ENCODE measurements around the gene KIF2A. TPM values are rescaled to one million over a fixed set of nuclear protein-coding genes. Genes with fewer than 3 reads are reported as not detected.

The KIF2A gene
- total and polyA plus RNA-seq, 2 of the 8 experiments (the other 6 are each of a cell fraction or from before 2014, with no cell fraction given) = 18.4 to 97.1 TPM

GRCh38 chr5:62314213-62314830 is 8.3 kb downstream of the KIF2A start:
- 94% methylated on average over 1 of the region's 2 CpGs; no CpG with 5 or more reads in 1 of the 2 experiments for WGBS, 2 experiments (ENCODE audit: extremely low coverage in 1 of 2, insufficient coverage in 1 of 2, insufficient read length in 1 of 2, insufficient replicate concordance in 2 of 2, low coverage in 1 of 2, low lambda C conversion rate in 2 of 2, missing lambda C conversion rate in 1 of 2)
- H2BK20ac ChIP-seq (ENCODE audit: low read length) = no peak overlapping the region
- H3K79me1 ChIP-seq (ENCODE audit: low read depth, low read length) = no peaks in the 10 kb centered on the region; the same call in 1 of the 2 replicates
- peaks cover 18 to 19% of the 10 kb centered on the region in 2 experiments for H4K20me1 ChIP-seq (replicated peaks in 1 of 2; ENCODE audit: control insufficient read depth in 1 of 2, insufficient read depth in 2 of 2, low read length in 2 of 2)
- H3K9me3 ChIP-seq (ENCODE audit: insufficient read depth in 2 of 2, low read depth in 1 of 2, low read length in 1 of 2) = no peaks in the 10 kb centered on the region
- H2AK5ac ChIP-seq (ENCODE audit: low read depth, low read length) = no peak overlapping the region
- no peak overlapping the region for H3K4ac ChIP-seq (replicated peaks; ENCODE audit: insufficient read length, low read depth, low read length)
- H3K27ac ChIP-seq (ENCODE audit: low read depth, low read length) = no peak overlapping the region
- H3K14ac ChIP-seq (ENCODE audit: insufficient read length) = no peak overlapping the region
- H3K23me2 ChIP-seq (ENCODE audit: low read depth, low read length) = no peaks in the 10 kb centered on the region
- no peak overlapping the region for H2AFZ ChIP-seq (ENCODE audit: low read length)
- H2BK5ac ChIP-seq (ENCODE audit: low read depth, low read length) = no peak overlapping the region
- peaks cover 31 to 99% of the 10 kb centered on the region in 2 experiments for H3K79me2 ChIP-seq (ENCODE audit: control insufficient read depth in 1 of 2, insufficient read depth in 2 of 2, low read length in 2 of 2)
- H4K8ac ChIP-seq (ENCODE audit: extremely low read depth, insufficient read depth, low read length) = no peak overlapping the region
- no peak overlapping the region for H3K18ac ChIP-seq (ENCODE audit: extremely low read depth, low read length)
- no peak overlapping the region for H3K4me3 ChIP-seq (ENCODE audit: extremely low read depth in 1 of 4, insufficient read depth in 2 of 4, low read depth in 3 of 4, low read length in 4 of 4)
- POLR2A ChIA-PET (ENCODE audit: partially characterized antibody) = interaction anchor here (1.0 to 1.2 kb wide), 2 partner anchors 8 to 37 kb away, joined by 3 to 6 read pairs; partner anchors contain the start of gene KIF2A
- CTCF ChIA-PET (ENCODE audit: partially characterized antibody) = no interaction called here
- H3K56ac ChIP-seq (replicated peaks; ENCODE audit: insufficient read length, low read depth, low read length) = no peak overlapping the region
- H2BK12ac ChIP-seq (ENCODE audit: low read depth, low read length) = no peak overlapping the region
- H3K4me1 ChIP-seq (replicated peaks in 1 of 4; ENCODE audit: control insufficient read depth in 3 of 4, insufficient read depth in 4 of 4, low read length in 3 of 4) = peaks cover 0 to 3% (median 0%) of the 10 kb centered on the region in 4 experiments; a peak in 3 of 7 replicates
- no peak overlapping the region for H2BK120ac ChIP-seq (replicated peaks; ENCODE audit: low read depth, low read length)
- no peak overlapping the region for H4K5ac ChIP-seq (ENCODE audit: insufficient read length, low read depth, low read length)
- no peak overlapping the region for H2BK15ac ChIP-seq (ENCODE audit: low read length)
- H4K91ac ChIP-seq (replicated peaks; ENCODE audit: insufficient read length, low read length) = no peak overlapping the region
- H3K9ac ChIP-seq (replicated peaks in 1 of 4; ENCODE audit: extremely low read depth in 1 of 4, low read depth in 3 of 4, low read length in 3 of 4) = no peak overlapping the region
- DNase-seq (ENCODE audit: low read depth in 1 of 2, low spot score in 2 of 2) (no peak), FAIRE-seq (no peak)
- H3K27me3 ChIP-seq (replicated peaks in 1 of 4; ENCODE audit: control insufficient read depth in 3 of 4, extremely low read depth in 1 of 4, insufficient read depth in 3 of 4, low read length in 3 of 4) = no peaks in the 10 kb centered on the region
- peaks cover 0 to 3% (median 0%) of the 10 kb centered on the region in 4 experiments; a peak in 1 of 8 replicates for H3K36me3 ChIP-seq (ENCODE audit: control insufficient read depth in 2 of 4, insufficient read depth in 4 of 4, low read length in 3 of 4)
- H3K23ac ChIP-seq (ENCODE audit: insufficient read length) = no peak overlapping the region
- H3K4me2 ChIP-seq (ENCODE audit: insufficient read depth in 1 of 2, low read depth in 2 of 2, low read length in 2 of 2) = no peak overlapping the region
- TF ChIP-seq ATF2 (IDR thresholded peaks at IDR 0.05; ENCODE audit: low read length) (no peak), POLR2A (IDR thresholded peaks at IDR 0.05; ENCODE audit: control extremely low read depth in 1 of 2, low read depth in 2 of 2, low read length in 2 of 2) (no peak), CHD2 (IDR thresholded peaks at IDR 0.05; ENCODE audit: low read length) (no peak), JUN (IDR thresholded peaks at IDR 0.05; ENCODE audit: low read depth, low read length) (no peak), E2F6 (IDR thresholded peaks at IDR 0.05) (no peak), HDAC2 (IDR thresholded peaks at IDR 0.05; ENCODE audit: borderline replicate concordance in 1 of 2, low read depth in 2 of 2, low read length in 2 of 2) (no peak), BRCA1 (IDR thresholded peaks at IDR 0.05; ENCODE audit: low read depth, low read length) (no peak), JUND (IDR thresholded peaks at IDR 0.05; ENCODE audit: low read length) (no peak), TAF7 (optimal IDR thresholded peaks at IDR 0.05; ENCODE audit: borderline replicate concordance, low read depth, low read length) (no peak), EP300 (IDR thresholded peaks at IDR 0.05; ENCODE audit: borderline replicate concordance in 1 of 2, low read depth in 2 of 2, low read length in 2 of 2) (no peak), KDM5A (IDR thresholded peaks at IDR 0.05; ENCODE audit: low read length) (no peak)

Measured in H1 (cell line).